ENCODE data around the gene IFT81. TPM values are rescaled to one million over a fixed set of nuclear protein-coding genes. Genes with fewer than 3 reads are reported as not detected.

The IFT81 gene
- total and polyA plus RNA-seq, 2 donors (not counting 3 experiments of a cell fraction or from before 2014, with no cell fraction given): 2.4 to 9.8 TPM

DNA sequence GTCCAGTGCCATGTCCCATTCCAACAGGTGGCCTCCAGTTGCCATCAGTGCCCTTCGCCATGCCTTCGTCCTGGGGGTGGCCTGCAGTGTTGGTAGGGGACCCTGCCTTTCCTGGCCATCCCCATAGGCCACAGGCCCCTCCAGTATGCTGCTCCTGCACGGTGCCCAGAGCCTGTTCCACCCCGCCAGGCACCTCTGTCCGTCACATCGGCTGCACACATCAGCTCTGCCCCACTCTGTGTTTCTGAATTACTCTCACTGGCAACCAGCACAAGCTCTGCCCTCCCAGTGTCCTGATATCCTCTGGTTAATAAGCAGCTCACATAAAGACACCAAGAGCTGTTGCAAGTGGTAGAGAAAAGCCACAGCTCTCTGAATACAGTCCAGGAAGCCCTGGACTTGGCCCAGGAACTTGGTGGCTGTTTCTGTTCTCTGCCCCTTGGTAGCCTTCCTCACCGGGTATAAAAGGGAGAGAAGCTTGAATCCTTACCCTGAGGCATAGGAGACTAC is 125.6 kb downstream of the IFT81 start:
- CTCF ChIA-PET: interaction anchor here (1.6 to 1.7 kb wide), 2 partner anchors 9 to 18 kb away, joined by 4 read pairs; no protein-coding TSS in a partner anchor
- Histone ChIP-seq H2AFZ (ENCODE audit: low read depth, low read length) (no peak overlapping the region), H3K27ac (ENCODE audit: insufficient read depth, low read depth, low read length) (no peak overlapping the region), H3K4me3 (replicated peaks in 1 of 3; ENCODE audit: insufficient read depth in 1 of 3, low read depth in 1 of 3, low read length in 3 of 3) (no peak overlapping the region), H3K79me2 (ENCODE audit: control insufficient read depth, insufficient read depth, low read length) (no peaks in the 10 kb centered on the region), H3K9ac (replicated peaks; ENCODE audit: extremely low read depth, insufficient read depth, low read length) (no peak overlapping the region), H3K4me2 (ENCODE audit: insufficient read depth, low read length) (no peak overlapping the region), H3K4me1 (ENCODE audit: control insufficient read depth, extremely low read depth, insufficient read depth, low read length) (no peaks in the 10 kb centered on the region), H3K36me3 (ENCODE audit: control insufficient read depth in 2 of 2, extremely low read depth in 1 of 2, insufficient read depth in 2 of 2, low read length in 2 of 2) (no peaks in the 10 kb centered on the region), H4K20me1 (replicated peaks; ENCODE audit: control insufficient read depth, extremely low read depth, insufficient read depth, low read length) (no peaks in the 10 kb centered on the region), H3K27me3 (ENCODE audit: control insufficient read depth in 2 of 2, insufficient read depth in 2 of 2, low read length in 2 of 2) (no peaks in the 10 kb centered on the region), H3K9me1 (replicated peaks; ENCODE audit: control insufficient read depth, extremely low read depth, insufficient read depth, low read length) (no peaks in the 10 kb centered on the region), H3K9me3 (replicated peaks; ENCODE audit: control insufficient read depth, insufficient read depth, low read length) (no peaks in the 10 kb centered on the region)
- POLR2A ChIA-PET: no interaction called here
- dilution Hi-C loops (cut with MboI; ENCODE audit: extremely low pct_ligation_motif_present, low sequenced_read_pairs) (no loop called here), intact Hi-C loops (cut with micrococcal nuclease) (no loop called here)
- DNase-seq (ENCODE audit: low read depth, low spot score) (no peak), FAIRE-seq (no peak)
- no TSS peak for BruUV-seq (replicated peaks)
- TF ChIP-seq JUN (IDR thresholded peaks at IDR 0.05; ENCODE audit: borderline replicate concordance, insufficient read depth, insufficient read length, low read depth): no peak
- TF ChIP-seq FOS (IDR thresholded peaks at IDR 0.05; ENCODE audit: borderline replicate concordance, insufficient read depth, low read length): no peak
- TF ChIP-seq POLR2A (IDR thresholded peaks at IDR 0.05; ENCODE audit: low read depth, low read length): no peak
- TF ChIP-seq, protein P1, sequence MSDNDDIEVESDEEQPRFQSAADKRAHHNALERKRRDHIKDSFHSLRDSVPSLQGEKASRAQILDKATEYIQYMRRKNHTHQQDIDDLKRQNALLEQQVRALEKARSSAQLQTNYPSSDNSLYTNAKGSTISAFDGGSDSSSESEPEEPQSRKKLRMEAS (IDR thresholded peaks at IDR 0.05; ENCODE audit: insufficient read depth, insufficient read length): no peak
- TF ChIP-seq GATA2 (IDR thresholded peaks at IDR 0.05; ENCODE audit: insufficient read depth, insufficient read length, low read depth, low read length): no peak
- no peak for TF ChIP-seq MYC (IDR thresholded peaks at IDR 0.05; ENCODE audit: low read depth, low read length)
- no peak for TF ChIP-seq EZH2 (IDR thresholded peaks at IDR 0.05; ENCODE audit: borderline replicate concordance, low read depth, low read length, severe bottlenecking)
- no peak for TF ChIP-seq POLR2AphosphoS5 (IDR thresholded peaks at IDR 0.05; ENCODE audit: insufficient read depth, low read depth, low read length)
- TF ChIP-seq, protein P2, sequence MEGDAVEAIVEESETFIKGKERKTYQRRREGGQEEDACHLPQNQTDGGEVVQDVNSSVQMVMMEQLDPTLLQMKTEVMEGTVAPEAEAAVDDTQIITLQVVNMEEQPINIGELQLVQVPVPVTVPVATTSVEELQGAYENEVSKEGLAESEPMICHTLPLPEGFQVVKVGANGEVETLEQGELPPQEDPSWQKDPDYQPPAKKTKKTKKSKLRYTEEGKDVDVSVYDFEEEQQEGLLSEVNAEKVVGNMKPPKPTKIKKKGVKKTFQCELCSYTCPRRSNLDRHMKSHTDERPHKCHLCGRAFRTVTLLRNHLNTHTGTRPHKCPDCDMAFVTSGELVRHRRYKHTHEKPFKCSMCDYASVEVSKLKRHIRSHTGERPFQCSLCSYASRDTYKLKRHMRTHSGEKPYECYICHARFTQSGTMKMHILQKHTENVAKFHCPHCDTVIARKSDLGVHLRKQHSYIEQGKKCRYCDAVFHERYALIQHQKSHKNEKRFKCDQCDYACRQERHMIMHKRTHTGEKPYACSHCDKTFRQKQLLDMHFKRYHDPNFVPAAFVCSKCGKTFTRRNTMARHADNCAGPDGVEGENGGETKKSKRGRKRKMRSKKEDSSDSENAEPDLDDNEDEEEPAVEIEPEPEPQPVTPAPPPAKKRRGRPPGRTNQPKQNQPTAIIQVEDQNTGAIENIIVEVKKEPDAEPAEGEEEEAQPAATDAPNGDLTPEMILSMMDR (IDR thresholded peaks at IDR 0.05; ENCODE audit: extremely low read depth in 1 of 2, insufficient read depth in 1 of 2, low read depth in 1 of 2, low read length in 2 of 2): no peak

All from endothelial cell of umbilical vein (primary cell).